ENCODE data around the gene FANCB. TPM values are rescaled to one million over a fixed set of nuclear protein-coding genes. Genes with fewer than 3 reads are reported as not detected.

The FANCB gene
- total RNA-seq = 0.54 TPM
- long read RNA-seq = 0 reads

- DNase-seq (ENCODE audit: missing footprints) (peak; percentile 97), ATAC-seq (peak; percentile 100)
- intact Hi-C loops (cut with DNase I) = no loop called here
Measured at GRCh38 chrX:14872851-14873675, at the start of gene FANCB, which contains the start of gene MOSPD2. FANCB (minus strand) TSS chrX:14873069; CDS start chrX:14865510, 7,559 bp downstream. MOSPD2 (plus strand) TSS chrX:14873421; CDS start chrX:14873529, 108 bp downstream.

DNA sequence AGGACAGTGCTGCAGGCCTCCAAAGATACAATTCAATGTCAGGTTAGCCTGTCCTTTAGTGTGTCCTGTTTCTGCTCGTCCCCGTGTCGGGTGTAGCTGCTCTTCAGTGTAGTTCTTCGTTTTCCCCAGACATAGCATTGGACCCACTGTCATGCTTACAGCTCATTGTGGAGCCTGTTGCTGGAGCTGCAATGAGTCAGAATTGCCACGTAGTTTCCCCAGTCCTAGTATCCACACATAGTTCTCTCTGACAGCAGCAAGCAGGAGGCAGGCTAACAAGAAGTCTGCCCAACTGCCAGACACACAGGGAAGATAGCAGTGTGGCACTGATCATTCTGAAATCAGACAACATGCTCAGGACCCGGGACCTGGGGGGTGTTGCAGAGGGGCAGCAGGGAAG lies 49.6 kb upstream of the FANCB start:
- intact Hi-C loops (cut with DNase I) = no loop called here
- ATAC-seq (no peak), DNase-seq (ENCODE audit: missing footprints) (no peak)

GRCh38 chrX:14920196-14920595 lies 47.3 kb upstream of the FANCB start:
- intact Hi-C loops (cut with DNase I) = no loop called here
- DNase-seq (ENCODE audit: missing footprints) = no peak
- no peak for ATAC-seq

DNA sequence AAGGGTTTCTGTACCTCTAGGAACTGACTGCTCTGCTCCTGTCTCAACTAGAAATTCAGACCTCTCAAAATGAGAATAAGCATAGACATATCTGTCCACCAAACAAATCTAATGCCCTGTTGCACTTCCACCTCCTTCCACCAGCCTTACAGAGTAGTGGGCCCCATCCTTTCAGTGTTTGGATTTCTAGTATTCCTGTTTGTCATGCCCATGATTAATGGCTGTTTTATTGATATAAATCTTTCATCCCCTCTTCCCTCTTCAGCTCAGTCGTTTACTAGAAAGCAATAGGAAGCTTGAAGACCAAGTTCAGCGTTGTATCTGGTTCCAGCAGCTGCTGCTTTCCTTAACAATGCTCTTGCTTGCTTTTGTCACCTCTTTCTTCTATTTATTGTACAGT lies 46.5 kb upstream of the FANCB start:
- intact Hi-C loops (cut with DNase I) = no loop called here
- ATAC-seq (no peak), DNase-seq (ENCODE audit: missing footprints) (no peak)

DNA sequence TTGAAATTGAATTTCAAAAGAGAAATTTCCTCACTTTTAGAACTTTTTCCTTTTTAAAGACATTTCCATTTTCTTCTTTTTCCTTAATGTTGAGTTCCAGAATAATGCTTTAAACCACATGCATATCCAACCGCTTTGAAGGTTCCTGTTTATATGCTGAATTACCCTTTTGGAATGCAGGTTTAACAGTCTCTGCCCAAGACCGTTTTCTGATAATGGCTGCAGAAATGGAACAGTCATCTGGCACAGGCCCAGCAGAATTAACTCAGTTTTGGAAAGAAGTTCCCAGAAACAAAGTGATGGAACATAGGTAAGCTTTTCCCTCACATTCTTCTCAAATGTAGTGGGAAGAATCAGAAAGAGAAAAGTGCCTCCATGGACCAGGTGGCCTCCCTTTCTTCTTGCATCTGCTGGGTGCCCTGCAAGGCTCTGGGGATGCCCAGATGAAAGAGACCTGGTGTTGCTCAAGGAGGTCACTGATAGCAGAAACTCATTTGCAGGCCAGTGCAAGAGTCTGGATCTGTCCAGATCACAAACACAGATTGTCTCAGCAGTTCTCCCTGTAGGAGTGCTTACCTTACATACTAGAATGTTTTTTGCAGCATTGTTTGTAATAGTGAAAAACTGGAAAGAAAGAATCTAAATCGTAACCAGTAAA lies 43.3 kb upstream of the FANCB start:
- intact Hi-C loops (cut with DNase I) = no loop called here
- ATAC-seq = no peak
- DNase-seq (ENCODE audit: missing footprints) = no peak

GRCh38 chrX:14915596-14915995 lies 42.7 kb upstream of the FANCB start:
- ATAC-seq (no peak), DNase-seq (ENCODE audit: missing footprints) (no peak)
- intact Hi-C loops (cut with DNase I) = no loop called here

DNA sequence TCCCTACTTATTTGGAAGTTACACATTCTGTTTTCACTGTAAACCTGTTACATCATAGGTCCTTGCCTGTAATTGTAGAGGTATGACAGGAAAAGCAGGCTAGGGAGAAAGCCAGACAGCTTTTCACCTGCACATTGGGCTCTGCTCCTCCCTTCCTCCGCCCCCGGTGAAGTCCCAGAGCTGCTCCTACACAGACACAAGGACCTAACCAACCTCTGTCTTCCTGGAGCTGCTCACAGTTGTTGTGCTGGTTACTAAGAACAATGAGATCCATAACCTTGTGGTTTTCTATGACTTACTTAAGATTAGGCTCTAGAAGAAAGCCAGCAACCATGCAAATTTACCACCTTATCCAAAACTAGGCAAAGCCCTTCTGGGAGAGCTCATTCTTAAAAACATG lies 40.4 kb upstream of the FANCB start:
- intact Hi-C loops (cut with DNase I) = no loop called here
- ATAC-seq (no peak), DNase-seq (ENCODE audit: missing footprints) (no peak)

GRCh38 chrX:14903891-14904290 lies 31.0 kb upstream of the FANCB start:
- intact Hi-C loops (cut with DNase I) = no loop called here
- ATAC-seq (no peak), DNase-seq (ENCODE audit: missing footprints) (no peak)

GRCh38 chrX:14902537-14902936 lies 29.7 kb upstream of the FANCB start:
- no peak for ATAC-seq

GRCh38 chrX:14899607-14900006 lies 26.7 kb upstream of the FANCB start:
- intact Hi-C loops (cut with DNase I) = no loop called here
- DNase-seq (ENCODE audit: missing footprints) = no peak
- ATAC-seq = no peak

More at GRCh38 chrX:14902537-14902936, 29.7 kb upstream of the FANCB start:
- intact Hi-C loops (cut with DNase I) = no loop called here
- no peak for DNase-seq (ENCODE audit: missing footprints)

GRCh38 chrX:14897042-14897441 lies 24.2 kb upstream of the FANCB start:
- DNase-seq (ENCODE audit: missing footprints) = no peak
- intact Hi-C loops (cut with DNase I) = no loop called here
- no peak for ATAC-seq

- DNase-seq (ENCODE audit: missing footprints) (no peak), ATAC-seq (no peak)
- intact Hi-C loops (cut with DNase I) = no loop called here
Measured at GRCh38 chrX:14896273-14896672, 23.4 kb upstream of the FANCB start.

DNA sequence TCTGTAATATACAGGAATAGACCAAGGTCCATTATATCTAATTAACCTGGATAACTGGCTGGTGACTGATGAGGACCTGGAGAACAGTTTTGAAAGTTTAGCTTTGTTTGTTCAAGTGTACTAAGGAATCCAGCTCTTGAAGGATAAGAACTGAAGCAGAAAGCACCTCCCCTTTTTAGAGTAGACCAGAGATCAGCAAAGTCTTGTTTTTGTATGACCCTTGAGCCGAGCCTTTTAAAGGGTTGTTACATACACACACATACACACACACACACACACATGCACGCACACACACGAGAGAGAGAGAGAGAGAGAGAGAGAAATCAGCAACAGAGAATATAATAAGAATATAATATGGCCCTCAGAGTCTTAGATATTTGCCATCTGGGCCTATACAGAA lies 13.4 kb upstream of the FANCB start:
- DNase-seq (ENCODE audit: missing footprints) (no peak), ATAC-seq (no peak)
- intact Hi-C loops (cut with DNase I) = no loop called here

GRCh38 chrX:14884714-14885113 lies 11.8 kb upstream of the FANCB start:
- ATAC-seq (no peak), DNase-seq (ENCODE audit: missing footprints) (no peak)
- intact Hi-C loops (cut with DNase I) = no loop called here

DNA sequence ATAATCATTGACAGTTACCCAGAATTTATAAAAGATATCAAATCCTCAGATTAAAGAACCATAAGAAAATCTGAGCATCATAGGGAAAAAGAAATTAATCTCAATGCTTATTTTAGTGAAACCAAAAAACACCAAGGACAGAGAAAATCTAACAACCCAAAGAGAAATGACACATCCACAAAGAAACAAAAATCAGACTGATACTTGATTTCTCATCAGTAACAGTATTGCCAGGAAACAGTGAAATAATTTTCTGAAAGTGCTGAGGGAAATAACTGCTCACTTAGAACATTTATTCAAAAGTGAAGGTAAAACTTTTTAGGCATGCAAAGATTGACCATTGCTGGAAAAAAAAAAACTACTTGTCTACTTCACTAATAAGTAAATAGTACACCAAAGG lies 11.0 kb upstream of the FANCB start:
- intact Hi-C loops (cut with DNase I) = no loop called here
- no peak for ATAC-seq
- no peak for DNase-seq (ENCODE audit: missing footprints)

DNA sequence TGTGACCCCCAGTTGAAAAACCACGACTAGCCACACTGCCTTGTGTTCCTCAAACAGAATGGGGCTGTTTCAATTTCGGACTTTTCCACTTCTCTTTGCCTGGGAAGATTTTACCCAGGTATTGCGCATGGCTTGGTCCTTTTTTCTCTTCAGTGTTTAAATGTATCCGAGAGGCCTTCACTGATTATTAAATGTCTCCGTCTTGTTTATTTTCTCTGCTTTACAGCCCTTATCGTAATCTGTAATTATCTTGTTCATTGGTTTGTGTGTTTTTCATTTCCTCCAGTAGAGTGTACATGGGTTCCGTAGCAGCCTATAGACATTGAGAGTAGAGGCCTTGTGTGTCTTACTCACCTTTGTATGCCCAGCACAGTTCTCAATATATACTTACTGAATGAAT lies 2.8 kb upstream of the FANCB start:
- ATAC-seq (no peak), DNase-seq (ENCODE audit: missing footprints) (no peak)
- intact Hi-C loops (cut with DNase I) = no loop called here

DNA sequence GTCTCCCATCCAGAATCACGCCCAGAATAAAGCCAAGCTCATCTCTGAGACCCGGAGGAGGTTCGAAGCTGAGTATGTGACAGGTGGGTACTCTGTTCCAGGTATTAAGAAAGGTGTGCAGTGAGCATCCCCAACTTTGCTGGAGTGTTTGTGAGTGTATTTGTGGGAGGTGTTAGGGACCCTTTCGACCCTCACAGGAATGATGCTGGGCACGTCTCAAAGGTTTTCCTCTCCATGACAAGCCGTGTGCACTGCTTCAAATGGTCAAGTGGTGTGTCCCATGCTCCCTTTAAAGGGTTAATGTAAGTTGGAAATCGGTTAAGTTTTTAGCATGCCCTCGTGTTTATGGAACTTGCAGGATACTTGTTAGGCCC lies 794 bp upstream of the FANCB start:
- intact Hi-C loops (cut with DNase I) = no loop called here
- no peak for ATAC-seq
- no peak for DNase-seq (ENCODE audit: missing footprints)

DNA sequence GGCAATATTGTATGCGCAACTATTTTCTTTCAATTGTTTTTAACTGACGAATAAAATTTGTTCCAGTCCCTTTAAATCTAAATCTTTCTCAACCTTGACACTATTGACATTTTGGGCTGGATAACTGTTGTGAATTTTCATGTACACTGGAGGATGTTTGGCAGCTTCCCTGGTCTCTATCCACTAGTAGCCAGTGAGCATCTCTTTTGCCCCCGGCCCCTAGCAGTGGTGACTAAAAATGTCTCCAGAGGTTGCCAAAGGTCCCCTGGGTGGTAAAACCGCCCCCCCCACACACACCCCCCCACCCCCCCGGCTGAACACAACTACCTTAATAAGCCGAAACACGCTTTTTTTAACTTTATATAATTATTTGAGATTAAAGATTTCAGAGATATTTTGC lies 514 bp downstream of the FANCB start:
- ATAC-seq = no peak
- no peak for DNase-seq (ENCODE audit: missing footprints)
- intact Hi-C loops (cut with DNase I) = no loop called here

DNA sequence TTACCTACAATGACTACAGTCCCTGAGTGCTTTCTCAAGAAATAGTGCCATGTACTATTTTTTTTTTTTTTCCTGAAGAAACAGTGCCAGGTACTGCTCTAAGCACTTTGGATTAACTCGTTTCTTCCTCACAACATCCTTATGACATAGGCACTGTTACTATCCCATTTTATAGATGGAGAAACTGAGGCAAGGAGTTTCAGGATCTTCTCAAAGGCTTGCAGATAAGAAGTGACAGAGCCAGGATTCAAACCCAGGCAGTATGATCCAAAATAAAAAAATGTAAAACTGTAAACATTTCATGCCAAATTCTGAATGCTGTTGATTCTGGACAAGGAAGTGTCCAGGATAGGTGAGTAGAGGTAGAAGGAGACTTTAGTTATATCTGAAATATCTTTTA lies 1.1 kb downstream of the FANCB start:
- intact Hi-C loops (cut with DNase I) = no loop called here
- DNase-seq (ENCODE audit: missing footprints) (no peak), ATAC-seq (no peak)

GRCh38 chrX:14865201-14865600 lies 7.7 kb downstream of the FANCB start:
- DNase-seq (ENCODE audit: missing footprints) (no peak), ATAC-seq (no peak)
- intact Hi-C loops (cut with DNase I) = no loop called here

Measured in Right ventricle myocardium inferior (tissue), 1 donor.